GM23338 (cell line): Measurements from ENCODE around the gene HDAC9. TPM values are rescaled to one million over a fixed set of nuclear protein-coding genes. Genes with fewer than 3 reads are reported as not detected.
A peak's percentile ranks its signal among the peaks of the same experiment; 100 is the strongest.

Source experiments
- ATAC-seq: fragments of 200-7000 bp; cut with Tn5 transposase; 3 replicates; pipeline ENCODE4 v1.9.1; 2020
- DNase-seq: peaks from one replicate; pipeline ENCODE4 v3.0.0-alpha.2; 2015; ENCODE audit warnings: low spot score
- H2AFZ ChIP-seq: fragments of 200-600 bp; sonication (generic); 2 replicates; pipeline ENCODE4 v1.8.0; 2016; ENCODE audit warnings: antibody characterized with exemption, mild to moderate bottlenecking, moderate library complexity
- H3F3A ChIP-seq: fragments of 200-600 bp; sonication (generic); replicated peaks from 2 replicates; pipeline ENCODE4 v1.8.0; 2017; ENCODE audit warnings: antibody characterized with exemption, mixed run types, low read depth
- H3K27ac ChIP-seq: fragments of 200-600 bp; sonication (generic); 2 replicates; pipeline ENCODE4 v1.6.1; 2016; ENCODE audit warnings: low read depth
- H3K27me3 ChIP-seq: fragments of 200-600 bp; sonication (generic); 2 replicates; pipeline ENCODE4 v1.8.0; 2016; ENCODE audit warnings: mild to moderate bottlenecking, mixed run types, moderate library complexity; ENCODE audit not compliant: insufficient read depth
- H3K36me3 ChIP-seq: fragments of 200-600 bp; sonication (generic); 2 replicates; pipeline ENCODE4 v1.8.0; 2016; ENCODE audit warnings: mild to moderate bottlenecking; ENCODE audit not compliant: insufficient read depth
- H3K4me1 ChIP-seq: fragments of 200-600 bp; sonication (generic); 2 replicates; pipeline ENCODE4 v1.8.0; 2016; ENCODE audit warnings: mild to moderate bottlenecking, moderate library complexity; ENCODE audit not compliant: insufficient read depth
- H3K4me2 ChIP-seq: fragments of 200-600 bp; sonication (generic); 2 replicates; pipeline ENCODE4 v1.7.1; 2017; ENCODE audit warnings: mixed run types
- H3K4me3 ChIP-seq: fragments of 200-600 bp; sonication (generic); 2 replicates; pipeline ENCODE4 v1.6.1; 2016; ENCODE audit warnings: mixed run types
- H3K79me2 ChIP-seq: fragments of 200-600 bp; sonication (generic); replicated peaks from 2 replicates; pipeline ENCODE4 v1.8.0; 2017; ENCODE audit warnings: mild to moderate bottlenecking; ENCODE audit not compliant: insufficient read depth
- H3K9me2 ChIP-seq: fragments of 200-600 bp; sonication (generic); 2 replicates; pipeline ENCODE4 v1.8.0; 2017; ENCODE audit not compliant: insufficient read depth
- H4K20me1 ChIP-seq: fragments of 200-600 bp; sonication (generic); replicated peaks from 2 replicates; pipeline ENCODE4 v1.8.0; 2017; ENCODE audit warnings: mild to moderate bottlenecking; ENCODE audit not compliant: insufficient read depth
- H3K27ac Mint-ChIP-seq: 2 replicates; pipeline ENCODE4 v1.8.0; 2020; ENCODE audit warnings: inconsistent platforms, mild to moderate bottlenecking, moderate library complexity, mixed read lengths
- H3K27me3 Mint-ChIP-seq: 3 replicates; pipeline ENCODE4 v1.8.0; 2022; ENCODE audit warnings: low read depth, mild to moderate bottlenecking, moderate library complexity, mixed read lengths, inconsistent platforms; ENCODE audit not compliant: insufficient read depth, poor library complexity
- H3K36me3 Mint-ChIP-seq: 3 replicates; pipeline ENCODE4 v1.8.0; 2021; ENCODE audit warnings: low read depth, mild to moderate bottlenecking, inconsistent platforms, moderate library complexity, mixed read lengths
- H3K4me1 Mint-ChIP-seq: 3 replicates; pipeline ENCODE4 v1.8.0; 2020; ENCODE audit warnings: mild to moderate bottlenecking, inconsistent platforms, mixed read lengths
- H3K4me3 Mint-ChIP-seq: 3 replicates; pipeline ENCODE4 v1.8.0; 2021; ENCODE audit warnings: moderate library complexity, mild to moderate bottlenecking, inconsistent platforms, mixed read lengths
- H3K9me3 Mint-ChIP-seq: 3 replicates; pipeline ENCODE4 v1.8.0; 2020; ENCODE audit warnings: moderate library complexity, mild to moderate bottlenecking, inconsistent platforms, mixed read lengths
- CTCF ChIP-seq, 2 experiments: fragments of 200-600 bp in 1 of 2; sonication (generic) in 1 of 2; conservative IDR thresholded peaks; 2 replicates each; pipeline versions ENCODE4 v1.5.1 to v1.6.1; 2016 to 2017; ENCODE audit warnings: antibody characterized with exemption in 2 of 2, low read depth in 2 of 2, mild to moderate bottlenecking in 2 of 2, moderate library complexity in 1 of 2
- ETS1 ChIP-seq: IDR thresholded peaks from 2 replicates; pipeline ENCODE4 v1.6.1; 2016; ENCODE audit warnings: antibody characterized with exemption
- JUNB ChIP-seq: IDR thresholded peaks from one replicate; pipeline ENCODE4 v1.6.1; 2016; ENCODE audit warnings: antibody characterized with exemption; ENCODE audit not compliant: unreplicated experiment
- REST ChIP-seq: IDR thresholded peaks from one replicate; pipeline ENCODE4 v1.6.1; 2018; ENCODE audit warnings: antibody characterized with exemption; ENCODE audit not compliant: unreplicated experiment
- ZNF114 ChIP-seq: fragments of 250-450 bp; sonication (Bioruptor Pico); IDR thresholded peaks from 2 replicates; pipeline ENCODE4 v1.5.0; 2020; ENCODE audit warnings: mild to moderate bottlenecking, moderate library complexity
- ZNF331 ChIP-seq: fragments of 250-450 bp; sonication (Bioruptor Pico); IDR thresholded peaks from 2 replicates; pipeline ENCODE4 v1.5.0; 2020; ENCODE audit warnings: low read depth, mild to moderate bottlenecking, moderate library complexity
- polyA plus RNA-seq: library from polyadenylated mRNA; unstranded; fragments of >200 nt; fragmentation: Nextera tagmentation; extraction: Ambion mirVana; gene quantifications from 2 replicates; pipeline ENCODE4 v1.2.1, GENCODE V29; 2016
- total RNA-seq: library from RNA; depleted of rRNA; stranded (reverse); fragments of >200 nt; shearing (Covaris generic); gene quantifications from 2 replicates; pipeline ENCODE4 v1.2.3, GENCODE V29; 2014

HDAC9 gene
- total and polyA plus RNA-seq, 2 experiments from 2014 or later = 8.3 to 18.5 TPM

DNA sequence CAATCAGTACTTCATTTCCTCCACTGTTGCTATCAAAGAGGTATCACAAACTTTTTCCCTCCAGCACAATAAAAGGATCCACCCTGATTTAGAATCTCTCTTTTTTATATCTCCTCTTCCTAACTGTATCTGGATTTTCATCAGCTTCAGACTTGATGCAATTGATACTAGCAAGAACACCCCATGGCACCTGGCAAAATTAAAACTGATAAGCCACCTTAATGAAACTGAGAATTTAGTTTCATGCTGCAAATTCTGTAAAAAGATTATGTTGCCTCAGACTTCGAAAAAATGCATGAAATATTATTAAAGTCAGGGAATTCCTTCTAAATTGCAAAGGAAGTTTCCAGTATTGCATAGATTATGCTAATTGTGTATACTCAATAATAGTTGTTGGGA is 277.0 kb downstream of the HDAC9 start:
- H2AFZ ChIP-seq = no peak overlapping the region
- no peaks in the 10 kb centered on the region for H3K27me3 ChIP-seq
- H3K27ac ChIP-seq = no peak overlapping the region
- H3K79me2 ChIP-seq = no peaks in the 10 kb centered on the region
- DNase-seq = no peak
- no peak overlapping the region for H3K4me3 Mint-ChIP-seq
- H3K27me3 Mint-ChIP-seq = peaks cover 1% of the 10 kb centered on the region
- H3K9me2 ChIP-seq = peaks cover 3% of the 10 kb centered on the region; the same call in 1 of the 2 replicates
- no peak overlapping the region for H3K4me3 ChIP-seq
- no peaks in the 10 kb centered on the region for H3K4me1 ChIP-seq
- H3F3A ChIP-seq = no peaks in the 10 kb centered on the region
- H3K36me3 Mint-ChIP-seq = no peaks in the 10 kb centered on the region
- H4K20me1 ChIP-seq = no peaks in the 10 kb centered on the region
- TF ChIP-seq CTCF (conservative IDR thresholded peaks at IDR 0.05; ENCODE audit: low read depth in 2 of 2) = no peak
- TF ChIP-seq ZNF114 (CRISPR knock-in tag) = no peak
- no peak for TF ChIP-seq REST
- no peak for TF ChIP-seq ZNF331
- TF ChIP-seq JUNB = no peak
- no peak for TF ChIP-seq ETS1
- H3K36me3 ChIP-seq = no peaks in the 10 kb centered on the region
- ATAC-seq = no peak
- no peak overlapping the region for H3K4me2 ChIP-seq
- H3K27ac Mint-ChIP-seq = peak overlapping the region; percentile 5; the same call in 1 of the 2 replicates
- H3K4me1 Mint-ChIP-seq = peaks cover 6% of the 10 kb centered on the region; the same call in 2 of the 3 replicates
- H3K9me3 Mint-ChIP-seq = no peaks in the 10 kb centered on the region

DNA sequence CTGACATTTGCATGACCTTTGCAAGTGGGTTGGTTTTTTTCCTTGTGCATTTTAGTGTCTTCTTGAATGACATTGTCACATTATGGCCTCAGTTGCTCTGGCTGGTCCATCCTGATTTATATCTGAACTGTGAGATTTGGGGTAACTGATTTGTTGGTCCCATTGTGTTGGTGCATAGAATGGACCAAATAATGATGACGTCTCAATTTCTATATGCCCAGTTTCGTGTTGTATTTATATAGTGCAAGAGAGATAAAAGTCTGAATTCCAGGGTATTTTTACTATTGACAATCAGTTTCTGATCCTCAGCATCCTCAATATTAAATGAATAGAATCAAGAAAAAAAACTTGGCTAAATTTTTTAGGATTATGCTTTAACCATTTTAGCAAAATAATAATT is 281.8 kb downstream of the HDAC9 start:
- H3K36me3 Mint-ChIP-seq = no peaks in the 10 kb centered on the region
- H3K27me3 Mint-ChIP-seq = no peaks in the 10 kb centered on the region
- no peaks in the 10 kb centered on the region for H3K9me3 Mint-ChIP-seq
- Histone ChIP-seq H3K79me2 (no peaks in the 10 kb centered on the region), H3K4me1 (0 out of 2 replicates have a peak, but pooled peaks cover 3% of the 10 kb centered on the region), H3K27me3 (no peaks in the 10 kb centered on the region), H3K4me3 (no peak overlapping the region), H4K20me1 (no peaks in the 10 kb centered on the region), H2AFZ (no peak overlapping the region), H3K4me2 (no peak overlapping the region), H3K27ac (no peak overlapping the region), H3K36me3 (no peaks in the 10 kb centered on the region), H3K9me2 (peaks cover 6% of the 10 kb centered on the region; the same call in 1 of the 2 replicates), H3F3A (no peaks in the 10 kb centered on the region)
- H3K27ac Mint-ChIP-seq = no peak overlapping the region
- DNase-seq (no peak), ATAC-seq (no peak)
- peaks cover 3% of the 10 kb centered on the region; the same call in 2 of the 3 replicates for H3K4me1 Mint-ChIP-seq
- no peak overlapping the region for H3K4me3 Mint-ChIP-seq
- TF ChIP-seq CTCF (conservative IDR thresholded peaks at IDR 0.05; ENCODE audit: low read depth in 2 of 2) = no peak
- no peak for TF ChIP-seq REST
